Spleen (tissue), 11 donors: ENCODE results near the gene RBM20. TPM values are rescaled to one million over a fixed set of nuclear protein-coding genes. Genes with fewer than 3 reads are reported as not detected.

Experiments
- DNase-seq: peaks from one replicate; pipeline ENCODE4 v3.0.0-alpha.2; 2020
- H3K27ac ChIP-seq, 8 donors: fragments of 200-600 bp; sonication (generic) in 7 of 8; 1 replicate in 4 of 8; 2 replicates in 4 of 8; pipeline versions ENCODE4 v1.5.0 to v1.8.0; 2016 to 2021; ENCODE audit warnings: inconsistent platforms in 4 of 8, mild to moderate bottlenecking in 4 of 8, moderate library complexity in 1 of 8
- H3K27me3 ChIP-seq, 7 donors: fragments of 200-600 bp; sonication (generic) in 6 of 7; replicated peaks in 1 of 7; 1 replicate in 4 of 7; 2 replicates in 3 of 7; pipeline versions ENCODE4 v1.5.0 to v1.8.0; 2016 to 2021; ENCODE audit warnings: inconsistent platforms in 3 of 7, mild to moderate bottlenecking in 1 of 7
- H3K36me3 ChIP-seq, 6 donors: fragments of 200-600 bp; sonication (generic) in 5 of 6; 1 replicate in 4 of 6; 2 replicates in 2 of 6; pipeline versions ENCODE4 v1.5.0 to v1.8.0; 2016 to 2021; ENCODE audit warnings: inconsistent platforms in 2 of 6
- H3K4me1 ChIP-seq, 6 donors: fragments of 200-600 bp; sonication (generic) in 5 of 6; 1 replicate in 3 of 6; 2 replicates in 3 of 6; pipeline versions ENCODE4 v1.5.0 to v1.8.0; 2016 to 2021; ENCODE audit warnings: inconsistent platforms in 3 of 6
- H3K4me3 ChIP-seq, 8 donors: fragments of 200-600 bp; sonication (generic) in 7 of 8; 1 replicate in 4 of 8; 2 replicates in 4 of 8; pipeline versions ENCODE4 v1.5.0 to v1.8.0; 2016 to 2021; ENCODE audit warnings: inconsistent platforms in 4 of 8, mild to moderate bottlenecking in 4 of 8, moderate library complexity in 2 of 8
- H3K9me3 ChIP-seq, 8 donors: fragments of 200-600 bp; sonication (generic) in 7 of 8; 1 replicate in 4 of 8; 2 replicates in 4 of 8; pipeline versions ENCODE4 v1.5.0 to v1.8.0; 2016 to 2021; ENCODE audit warnings: inconsistent platforms in 4 of 8
- CTCF ChIP-seq, 11 experiments: fragments of 200-600 bp in 7 of 11; fragments of 450-650 bp in 4 of 11; sonication (generic) in 4 of 11; IDR thresholded peaks in 8 of 11; conservative IDR thresholded peaks in 3 of 11; 1 replicate in 7 of 11; 2 replicates in 4 of 11; pipeline versions ENCODE4 v1.4.0 to v1.8.0; 2016 to 2021; ENCODE audit warnings: antibody characterized with exemption in 11 of 11, inconsistent platforms in 4 of 11, mild to moderate bottlenecking in 1 of 11
- POLR2A ChIP-seq, 3 donors: fragments of 450-650 bp; IDR thresholded peaks; one replicate each; pipeline ENCODE4 v1.5.1; 2017; ENCODE audit warnings: antibody characterized with exemption in 3 of 3, mild to moderate bottlenecking in 1 of 3
- POLR2AphosphoS5 ChIP-seq, 3 donors: sonication (generic); formaldehyde crosslinking; IDR thresholded peaks; one replicate each; pipeline ENCODE4 v1.5.1; 2017; ENCODE audit warnings: antibody characterized with exemption in 3 of 3
- WGBS, 5 donors: extraction: QIAGEN DNeasy Blood & Tissue Kit in 3 of 5; methylation state at CpG; one replicate each; pipeline versions ENCODE4 v1.1.5 to v1.1.7; 2013 to 2018; 5-methylcytosine and 5-hydroxymethylcytosine counted together
- intact Hi-C: fragments of 100-400 bp; cut with DNase I; formaldehyde crosslinking; loops from one replicate; pipeline ENCODE4 v1.15.0; 2023; ENCODE audit warnings: low total_unique reads
- polyA plus RNA-seq, 3 donors: library from polyadenylated mRNA; stranded (reverse); fragments of 200-250 nt; gene quantifications; one replicate each; pipeline ENCODE4 v1.2.1, GENCODE V29; 2013
- total RNA-seq, 7 donors: library from RNA; depleted of rRNA in 3 of 7; stranded (reverse); fragments of >200 nt in 3 of 7; fragmentation: NEBNext Ultra II Directional in 4 of 7; extraction: Animal tissue kit (Norgen Biotek cat#: 25700) in 4 of 7; gene quantifications; one replicate each; pipeline versions ENCODE4 v1.1.0 to v1.2.1, GENCODE V29; 2016 to 2021
- donor health status: healthy with polysubstance abuse.
- donor health status: DM: no; HTN: no; CAD: no; lungs with moderate emphysema.
- donor health status: DM: no; HTN: no; CAD: no.
- donor health status: Bipolar disorder and iron deficiency.
- donor health status: healthy.
- donor health status: DM: no; HTN: no; CAD: no.
- donor health status: DM: yes; HTN: yes; CAD: no.

The RBM20 gene
- total and polyA plus RNA-seq, 10 donors = 0.04 to 0.72 (median 0.29) TPM; not detected in 1

DNA sequence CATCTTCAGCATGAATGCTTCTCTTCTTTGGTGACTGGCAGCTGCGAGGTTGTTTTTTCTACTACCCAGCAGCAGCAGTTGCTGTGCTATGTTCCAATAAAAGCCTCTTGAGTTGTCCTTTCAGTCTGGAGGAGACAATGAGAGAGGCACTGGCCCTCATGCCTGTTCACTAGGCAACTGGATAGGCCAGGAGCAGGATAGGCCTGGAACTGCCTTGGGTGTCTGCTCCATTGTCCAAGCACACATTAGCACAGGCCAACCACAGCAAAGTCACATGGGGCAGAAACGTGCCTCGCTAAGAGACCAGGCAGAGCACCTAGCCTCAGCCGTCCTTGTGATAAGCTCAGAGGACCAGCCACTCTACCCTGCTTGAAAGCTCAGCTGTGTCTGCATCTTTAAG is 150.7 kb downstream of the RBM20 start:
- Histone ChIP-seq H3K27ac (no peak overlapping the region), H3K9me3 (no peaks in the 10 kb centered on the region), H3K4me1 (peaks cover 0 to 9% (median 0%) of the 10 kb centered on the region in 6 donors), H3K4me3 (no peak overlapping the region), H3K36me3 (no peaks in the 10 kb centered on the region), H3K27me3 (peaks cover 0 to 14% (median 0%) of the 10 kb centered on the region in 7 donors)
- TF ChIP-seq POLR2A (IDR thresholded peaks at IDR 0.05) (no peak), CTCF (IDR thresholded peaks at IDR 0.05 in 8 of 11, conservative IDR thresholded peaks at IDR 0.05 in 3 of 11) (no peak), POLR2AphosphoS5 (IDR thresholded peaks at IDR 0.05) (no peak)
- intact Hi-C loops = no loop called here
- no peak for DNase-seq
- 71 to 88% (median 82%) methylated on average over 3 to 4 of the region's 4 CpGs for WGBS, 5 donors

DNA sequence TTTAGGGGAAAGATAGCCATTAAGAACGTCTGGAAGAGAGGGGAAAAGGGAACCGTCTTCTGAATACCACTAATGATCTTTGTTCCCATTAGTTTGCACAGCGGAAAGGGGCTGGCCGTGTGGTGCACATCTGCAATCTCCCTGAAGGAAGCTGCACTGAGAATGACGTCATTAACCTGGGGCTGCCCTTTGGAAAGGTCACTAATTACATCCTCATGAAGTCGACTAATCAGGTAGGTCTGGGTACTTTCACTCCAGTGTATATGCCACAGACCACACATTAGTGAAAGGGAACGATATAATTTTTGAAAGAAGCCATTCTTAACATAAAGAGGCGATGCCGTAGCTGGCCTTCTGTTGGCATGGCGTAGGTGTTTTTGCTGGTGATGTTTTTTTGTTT is 153.3 kb downstream of the RBM20 start:
- DNase-seq = no peak
- intact Hi-C loops = no loop called here
- Histone ChIP-seq H3K4me1 (peaks cover 0 to 12% (median 3%) of the 10 kb centered on the region in 6 donors), H3K27me3 (peaks cover 0 to 14% (median 0%) of the 10 kb centered on the region in 7 donors), H3K36me3 (no peaks in the 10 kb centered on the region), H3K9me3 (no peaks in the 10 kb centered on the region), H3K27ac (no peak overlapping the region), H3K4me3 (no peak overlapping the region)
- WGBS, 5 donors = 72 to 81% (median 74%) methylated on average over 10 of the region's 10 CpGs
- TF ChIP-seq CTCF (IDR thresholded peaks at IDR 0.05 in 8 of 11, conservative IDR thresholded peaks at IDR 0.05 in 3 of 11) = no peak
- TF ChIP-seq POLR2AphosphoS5 (IDR thresholded peaks at IDR 0.05) = no peak
- no peak for TF ChIP-seq POLR2A (IDR thresholded peaks at IDR 0.05)

- Histone ChIP-seq H3K27me3 (peaks cover 0 to 14% (median 0%) of the 10 kb centered on the region in 7 donors), H3K36me3 (no peaks in the 10 kb centered on the region), H3K4me3 (no peak overlapping the region), H3K4me1 (peaks cover under 1 to 22% (median 12%) of the 10 kb centered on the region in 6 donors), H3K9me3 (no peaks in the 10 kb centered on the region), H3K27ac (no peak overlapping the region)
- 92 to 97% (median 94%) methylated on average over 2 of the region's 2 CpGs for WGBS, 5 donors
- TF ChIP-seq CTCF (IDR thresholded peaks at IDR 0.05 in 8 of 11, conservative IDR thresholded peaks at IDR 0.05 in 3 of 11) = no peak
- TF ChIP-seq POLR2AphosphoS5 (IDR thresholded peaks at IDR 0.05) = no peak
- no peak for TF ChIP-seq POLR2A (IDR thresholded peaks at IDR 0.05)
- no peak for DNase-seq
- intact Hi-C loops = no loop called here
Measured at GRCh38 chr10:110798340-110798739, 154.2 kb downstream of the RBM20 start.

- WGBS, 5 donors = 91 to 95% (median 93%) methylated on average over 1 of the region's 1 CpG
- peak overlapping the region in 4 of 8 donors; percentile 22 to 62 (median 42) for H3K27ac ChIP-seq
Measured at GRCh38 chr10:110802090-110802489, 158.0 kb downstream of the RBM20 start.

More at GRCh38 chr10:110802090-110802489, 158.0 kb downstream of the RBM20 start:
- Histone ChIP-seq H3K4me3 (no peak overlapping the region), H3K27me3 (peaks cover 0 to 4% (median 0%) of the 10 kb centered on the region in 7 donors), H3K4me1 (peaks cover 13 to 33% (median 25%) of the 10 kb centered on the region in 6 donors), H3K36me3 (no peaks in the 10 kb centered on the region), H3K9me3 (no peaks in the 10 kb centered on the region)
- TF ChIP-seq CTCF (IDR thresholded peaks at IDR 0.05 in 8 of 11, conservative IDR thresholded peaks at IDR 0.05 in 3 of 11) = no peak
- no peak for TF ChIP-seq POLR2A (IDR thresholded peaks at IDR 0.05)
- no peak for TF ChIP-seq POLR2AphosphoS5 (IDR thresholded peaks at IDR 0.05)
- no peak for DNase-seq
- intact Hi-C loops = loop anchor here (5.0 kb wide), 2 partner anchors 70 to 90 kb away; partner anchors contain the start of gene PDCD4
